ENCODE data around the gene TRIM63. TPM values are rescaled to one million over a fixed set of nuclear protein-coding genes. Genes with fewer than 3 reads are reported as not detected.

Gene TRIM63
- total and polyA plus RNA-seq, 2 of the 8 experiments (the other 6 are each of a cell fraction or from before 2014, with no cell fraction given), result not detected

DNA sequence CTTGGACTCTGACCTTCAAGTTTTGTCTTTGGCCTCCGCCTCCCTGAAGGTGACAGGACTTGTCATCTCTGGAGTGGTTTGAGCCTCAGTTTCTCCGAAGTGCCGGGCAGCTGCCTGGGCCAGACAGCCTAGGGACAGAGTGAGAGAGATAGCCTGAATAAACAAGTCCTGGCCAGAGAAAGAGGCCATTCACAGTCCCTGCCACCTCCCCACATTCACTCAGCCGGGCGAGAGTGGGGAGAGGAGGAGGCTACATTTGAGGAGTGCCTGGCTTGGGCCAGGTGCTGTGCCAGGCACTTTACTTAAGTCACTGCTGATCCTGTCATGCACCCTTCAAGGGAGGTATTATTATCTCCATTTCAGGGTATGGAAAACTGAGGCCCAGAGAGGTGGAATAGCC, 42.4 kb downstream of the TRIM63 start:
- H3K27ac ChIP-seq (ENCODE audit: low read depth, low read length), result no peak overlapping the region
- no peak overlapping the region for H3K9ac ChIP-seq (replicated peaks in 1 of 4; ENCODE audit: extremely low read depth in 1 of 4, low read depth in 3 of 4, low read length in 3 of 4)
- peaks cover 3% of the 10 kb centered on the region; the same call in 1 of the 2 replicates for H3K23me2 ChIP-seq (ENCODE audit: low read depth, low read length)
- no peak overlapping the region for H2BK5ac ChIP-seq (ENCODE audit: low read depth, low read length)
- H2BK15ac ChIP-seq (ENCODE audit: low read length), result no peak overlapping the region
- H3K56ac ChIP-seq (replicated peaks; ENCODE audit: insufficient read length, low read depth, low read length), result no peak overlapping the region
- no peak overlapping the region for H3K23ac ChIP-seq (ENCODE audit: insufficient read length)
- H4K91ac ChIP-seq (replicated peaks; ENCODE audit: insufficient read length, low read length), result no peak overlapping the region
- H4K8ac ChIP-seq (ENCODE audit: extremely low read depth, insufficient read depth, low read length), result no peak overlapping the region
- H3K9me3 ChIP-seq (ENCODE audit: insufficient read depth in 2 of 2, low read depth in 1 of 2, low read length in 1 of 2), result no peaks in the 10 kb centered on the region
- H3K18ac ChIP-seq (ENCODE audit: extremely low read depth, low read length), result no peak overlapping the region
- FAIRE-seq (no peak), DNase-seq (ENCODE audit: low read depth in 1 of 2, low spot score in 2 of 2) (no peak)
- H2BK12ac ChIP-seq (ENCODE audit: low read depth, low read length), result no peak overlapping the region
- no peak overlapping the region for H3K14ac ChIP-seq (ENCODE audit: insufficient read length)
- CTCF ChIA-PET (ENCODE audit: partially characterized antibody), result interaction anchor here (0.6 to 6.4 kb wide), 4 partner anchors 10 to 121 kb away, joined by 4 to 46 read pairs (median 6); no protein-coding TSS in a partner anchor
- peaks cover 0 to 16% (median 13%) of the 10 kb centered on the region in 4 experiments; a peak in 6 of 7 replicates for H3K4me1 ChIP-seq (replicated peaks in 1 of 4; ENCODE audit: control insufficient read depth in 3 of 4, insufficient read depth in 4 of 4, low read length in 3 of 4)
- no peak overlapping the region for H2BK20ac ChIP-seq (ENCODE audit: low read length)
- H4K20me1 ChIP-seq (replicated peaks in 1 of 2; ENCODE audit: control insufficient read depth in 1 of 2, insufficient read depth in 2 of 2, low read length in 2 of 2), result no peaks in the 10 kb centered on the region
- TF ChIP-seq CEBPB (IDR thresholded peaks at IDR 0.05; ENCODE audit: low read depth, low read length) (no peak), RFX5 (IDR thresholded peaks at IDR 0.05; ENCODE audit: borderline replicate concordance, low read depth, low read length) (no peak), ZNF274 (IDR thresholded peaks at IDR 0.05; ENCODE audit: borderline replicate concordance, extremely low read depth, low read length) (no peak), POLR2AphosphoS5 (IDR thresholded peaks at IDR 0.05; ENCODE audit: low read depth, low read length) (no peak), SP4 (IDR thresholded peaks at IDR 0.05; ENCODE audit: low read length) (no peak), TAF1 (IDR thresholded peaks at IDR 0.05; ENCODE audit: low read depth, low read length) (no peak), BRCA1 (IDR thresholded peaks at IDR 0.05; ENCODE audit: low read depth, low read length) (no peak)
- TF ChIP-seq, protein P1, sequence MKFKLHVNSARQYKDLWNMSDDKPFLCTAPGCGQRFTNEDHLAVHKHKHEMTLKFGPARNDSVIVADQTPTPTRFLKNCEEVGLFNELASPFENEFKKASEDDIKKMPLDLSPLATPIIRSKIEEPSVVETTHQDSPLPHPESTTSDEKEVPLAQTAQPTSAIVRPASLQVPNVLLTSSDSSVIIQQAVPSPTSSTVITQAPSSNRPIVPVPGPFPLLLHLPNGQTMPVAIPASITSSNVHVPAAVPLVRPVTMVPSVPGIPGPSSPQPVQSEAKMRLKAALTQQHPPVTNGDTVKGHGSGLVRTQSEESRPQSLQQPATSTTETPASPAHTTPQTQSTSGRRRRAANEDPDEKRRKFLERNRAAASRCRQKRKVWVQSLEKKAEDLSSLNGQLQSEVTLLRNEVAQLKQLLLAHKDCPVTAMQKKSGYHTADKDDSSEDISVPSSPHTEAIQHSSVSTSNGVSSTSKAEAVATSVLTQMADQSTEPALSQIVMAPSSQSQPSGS (IDR thresholded peaks at IDR 0.05; ENCODE audit: low read length), result no peak
- no peaks in the 10 kb centered on the region for H3K79me1 ChIP-seq (ENCODE audit: low read depth, low read length)
- no peak overlapping the region for H3K4ac ChIP-seq (replicated peaks; ENCODE audit: insufficient read length, low read depth, low read length)
- H3K36me3 ChIP-seq (ENCODE audit: control insufficient read depth in 2 of 4, insufficient read depth in 4 of 4, low read length in 3 of 4), result no peaks in the 10 kb centered on the region
- H2AK5ac ChIP-seq (ENCODE audit: low read depth, low read length), result no peak overlapping the region
- no peak overlapping the region for H3K4me3 ChIP-seq (ENCODE audit: extremely low read depth in 1 of 4, insufficient read depth in 2 of 4, low read depth in 3 of 4, low read length in 4 of 4)
- no peak overlapping the region for H2AFZ ChIP-seq (ENCODE audit: low read length)
- no peaks in the 10 kb centered on the region for H3K27me3 ChIP-seq (replicated peaks in 1 of 4; ENCODE audit: control insufficient read depth in 3 of 4, extremely low read depth in 1 of 4, insufficient read depth in 3 of 4, low read length in 3 of 4)
- no peak overlapping the region for H2BK120ac ChIP-seq (replicated peaks; ENCODE audit: low read depth, low read length)
- WGBS, 2 experiments (ENCODE audit: extremely low coverage in 1 of 2, insufficient coverage in 1 of 2, insufficient read length in 1 of 2, insufficient replicate concordance in 2 of 2, low coverage in 1 of 2, low lambda C conversion rate in 2 of 2, missing lambda C conversion rate in 1 of 2), result 86% methylated on average over 5 of the region's 5 CpGs; no CpG with 5 or more reads in 1 of the 2 experiments
- POLR2A ChIA-PET (ENCODE audit: partially characterized antibody), result interaction anchor here (0.9 to 1.6 kb wide), 3 partner anchors 11 to 205 kb away, joined by 3 to 6 read pairs (median 3); partner anchors contain the start of gene MTFR1L
- H4K5ac ChIP-seq (ENCODE audit: insufficient read length, low read depth, low read length), result no peak overlapping the region
- no peak overlapping the region for H3K4me2 ChIP-seq (ENCODE audit: insufficient read depth in 1 of 2, low read depth in 2 of 2, low read length in 2 of 2)
- H3K79me2 ChIP-seq (ENCODE audit: control insufficient read depth in 1 of 2, insufficient read depth in 2 of 2, low read length in 2 of 2), result no peaks in the 10 kb centered on the region

All from H1 (cell line).